GM21390 (cell line): ENCODE data around the gene FAM20C.
"Not testable (repeated sequence)": the region's sequence is repeated elsewhere in the genome, so short reads cannot be mapped to it uniquely, and the experiment has no call there.

Experiments
- ATAC-seq: cut with Tn5 transposase; IDR thresholded peaks from one replicate; pipeline ENCODE4 v1.9.1; 2021; ENCODE audit not compliant: unreplicated experiment

Gene FAM20C

DNA sequence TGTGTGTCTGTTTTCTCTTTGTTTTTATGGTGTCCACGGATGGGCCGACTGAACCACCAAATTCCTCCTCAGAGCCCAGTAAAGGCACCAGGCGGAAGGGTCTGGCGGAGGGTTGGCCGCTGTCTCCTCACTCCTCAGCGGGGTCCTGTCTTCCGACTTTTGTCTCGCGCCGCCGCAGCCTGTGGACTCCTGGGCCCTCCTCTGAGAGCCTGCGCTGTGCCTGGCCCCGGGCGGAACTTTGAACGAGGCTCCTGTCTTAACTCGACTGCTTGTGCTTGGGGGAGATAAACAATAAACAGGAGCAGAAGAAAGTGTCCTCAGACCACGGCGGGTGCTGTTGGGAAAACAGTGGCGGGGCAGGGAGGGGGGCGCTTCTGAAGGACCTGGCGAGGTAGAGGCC is 2.2 kb upstream of the FAM20C start:
- ATAC-seq = no peak

GRCh38 chr7:191105-191980 is 1.0 kb upstream of the FAM20C start:
- no peak for ATAC-seq

DNA sequence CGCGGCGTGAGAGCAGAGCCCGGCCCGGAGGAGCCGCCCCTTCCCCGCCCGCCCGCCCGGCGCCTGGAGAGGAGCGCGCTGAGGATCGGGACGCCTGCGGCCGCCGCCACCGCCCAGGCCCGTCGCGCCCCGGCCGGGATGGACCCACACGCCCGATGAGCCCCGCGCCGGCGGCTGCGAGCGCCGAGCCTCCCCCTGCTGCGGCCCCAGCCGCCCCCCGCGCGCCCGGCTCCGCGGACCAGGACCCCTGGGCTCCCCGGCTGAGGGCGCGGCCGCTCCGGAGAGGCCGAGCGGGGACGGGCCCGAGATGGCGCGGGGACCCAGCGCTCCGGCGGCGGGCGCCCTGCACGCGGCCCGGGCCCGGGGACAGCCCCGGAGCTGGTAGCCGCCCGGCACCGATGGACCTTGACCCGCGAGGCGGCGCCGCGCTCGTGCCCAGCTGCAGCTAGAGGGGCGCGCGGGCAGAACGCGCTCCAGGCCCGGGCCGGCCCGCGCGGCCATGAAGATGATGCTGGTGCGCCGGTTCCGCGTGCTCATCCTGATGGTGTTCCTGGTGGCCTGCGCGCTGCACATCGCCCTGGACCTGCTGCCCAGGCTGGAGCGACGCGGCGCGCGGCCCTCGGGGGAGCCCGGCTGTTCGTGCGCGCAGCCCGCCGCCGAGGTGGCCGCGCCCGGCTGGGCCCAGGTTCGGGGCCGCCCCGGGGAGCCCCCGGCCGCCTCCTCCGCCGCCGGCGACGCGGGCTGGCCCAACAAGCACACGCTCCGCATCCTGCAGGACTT is 520 bp downstream of the FAM20C start:
- no peak for ATAC-seq

- ATAC-seq = no peak
Measured at GRCh38 chr7:193481-194251, 1.3 kb downstream of the FAM20C start.

- no peak for ATAC-seq
Measured at GRCh38 chr7:194252-195009, 2.1 kb downstream of the FAM20C start.

DNA sequence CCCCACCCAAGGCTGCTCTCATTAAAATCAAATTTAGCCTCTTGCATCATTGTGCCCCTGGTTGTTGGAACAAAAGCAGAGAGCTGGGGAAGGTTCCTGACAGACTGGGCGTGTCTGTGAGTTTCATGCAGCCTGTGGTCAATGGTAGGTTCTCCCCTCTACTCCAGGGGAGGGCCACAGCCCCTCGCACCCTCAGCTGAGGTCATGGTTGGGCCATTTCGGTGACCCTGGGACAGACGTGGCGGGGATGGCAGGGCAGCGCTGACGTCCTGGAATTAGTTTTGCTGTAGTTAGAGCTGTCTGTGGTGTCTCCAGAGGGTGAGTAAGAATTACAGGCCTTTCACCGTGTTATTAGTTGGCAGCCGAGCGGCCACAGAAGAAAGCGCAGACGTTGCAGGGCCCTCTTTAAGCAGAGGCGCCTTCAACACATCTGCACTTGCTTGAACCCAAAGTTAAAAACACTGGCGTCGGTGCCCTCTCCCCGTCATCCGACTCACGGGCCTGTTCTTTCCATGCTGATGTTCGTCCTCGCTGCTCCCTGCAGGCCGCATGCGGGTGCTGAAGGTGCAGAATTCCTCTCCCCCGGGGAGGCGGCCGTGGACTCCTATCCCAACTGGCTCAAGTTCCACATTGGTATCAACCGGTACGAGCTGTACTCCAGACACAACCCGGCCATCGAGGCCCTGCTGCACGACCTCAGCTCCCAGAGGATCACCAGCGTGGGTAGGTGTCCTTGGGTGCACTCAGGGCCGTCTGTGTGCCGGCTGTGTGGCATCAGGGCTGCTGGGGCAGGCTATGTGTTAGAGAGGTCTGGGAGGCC is 2.8 kb downstream of the FAM20C start:
- ATAC-seq = no peak

DNA sequence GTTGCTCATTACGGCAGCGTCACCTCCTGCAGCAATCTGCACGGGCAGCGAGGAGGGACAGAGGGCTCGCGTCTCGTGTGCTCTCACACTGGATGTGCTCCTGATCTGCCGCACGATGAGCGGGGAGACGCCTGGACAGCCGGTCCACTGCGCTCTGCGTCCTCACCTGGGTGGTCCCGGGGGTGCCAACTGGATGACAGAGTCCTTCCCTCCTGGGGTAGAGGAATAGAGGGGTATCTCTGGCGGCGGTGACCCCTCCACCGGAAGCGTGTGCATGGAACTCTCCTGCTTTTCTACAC is 3.4 kb downstream of the FAM20C start:
- no peak for ATAC-seq

DNA sequence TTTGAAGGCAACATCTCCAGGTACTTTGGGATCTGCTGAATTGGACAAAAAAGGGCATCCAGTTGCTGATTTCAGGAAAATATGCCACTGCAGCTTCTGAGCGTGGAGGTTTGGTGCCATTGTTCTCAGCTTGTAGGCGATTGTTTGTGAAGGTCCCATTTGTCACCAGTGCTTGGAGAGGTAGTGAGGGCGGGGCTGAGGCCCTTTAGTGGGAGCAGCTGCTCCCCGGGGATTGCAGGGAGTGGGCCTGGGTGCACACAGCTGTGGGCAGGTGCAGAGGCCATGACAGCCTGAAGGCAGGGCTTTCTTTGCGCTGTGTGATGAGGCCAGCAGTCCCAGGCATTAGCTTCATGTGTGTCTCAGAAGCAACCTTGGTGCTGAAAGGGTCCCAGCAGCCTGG is 3.9 kb downstream of the FAM20C start:
- no peak for ATAC-seq

DNA sequence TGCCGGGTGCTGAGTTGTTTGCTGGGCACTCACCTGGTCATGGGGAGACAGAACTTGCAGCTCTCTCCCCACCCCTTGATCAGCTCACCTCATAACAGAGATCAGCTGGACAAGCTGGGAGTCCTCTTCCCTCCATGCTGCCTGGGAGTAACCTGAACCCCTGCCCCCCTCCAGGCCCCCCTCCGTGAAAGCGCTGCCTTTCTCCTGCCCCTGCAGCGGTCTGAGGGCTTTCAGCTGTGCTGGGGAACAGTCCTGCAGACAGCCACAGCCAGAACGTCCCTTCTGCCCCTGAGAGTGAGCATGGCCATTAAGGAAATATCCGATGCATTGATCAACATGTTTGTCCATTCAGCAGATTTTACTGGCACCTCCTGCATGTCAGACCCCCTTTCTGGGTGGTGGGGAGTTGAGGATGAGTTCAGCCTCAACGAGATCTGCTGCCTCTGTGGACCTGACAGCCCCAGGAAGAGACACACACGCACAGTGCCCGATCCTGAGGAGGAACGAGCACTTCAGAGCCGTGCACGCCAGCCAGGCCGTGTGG is 4.5 kb downstream of the FAM20C start:
- no peak for ATAC-seq

DNA sequence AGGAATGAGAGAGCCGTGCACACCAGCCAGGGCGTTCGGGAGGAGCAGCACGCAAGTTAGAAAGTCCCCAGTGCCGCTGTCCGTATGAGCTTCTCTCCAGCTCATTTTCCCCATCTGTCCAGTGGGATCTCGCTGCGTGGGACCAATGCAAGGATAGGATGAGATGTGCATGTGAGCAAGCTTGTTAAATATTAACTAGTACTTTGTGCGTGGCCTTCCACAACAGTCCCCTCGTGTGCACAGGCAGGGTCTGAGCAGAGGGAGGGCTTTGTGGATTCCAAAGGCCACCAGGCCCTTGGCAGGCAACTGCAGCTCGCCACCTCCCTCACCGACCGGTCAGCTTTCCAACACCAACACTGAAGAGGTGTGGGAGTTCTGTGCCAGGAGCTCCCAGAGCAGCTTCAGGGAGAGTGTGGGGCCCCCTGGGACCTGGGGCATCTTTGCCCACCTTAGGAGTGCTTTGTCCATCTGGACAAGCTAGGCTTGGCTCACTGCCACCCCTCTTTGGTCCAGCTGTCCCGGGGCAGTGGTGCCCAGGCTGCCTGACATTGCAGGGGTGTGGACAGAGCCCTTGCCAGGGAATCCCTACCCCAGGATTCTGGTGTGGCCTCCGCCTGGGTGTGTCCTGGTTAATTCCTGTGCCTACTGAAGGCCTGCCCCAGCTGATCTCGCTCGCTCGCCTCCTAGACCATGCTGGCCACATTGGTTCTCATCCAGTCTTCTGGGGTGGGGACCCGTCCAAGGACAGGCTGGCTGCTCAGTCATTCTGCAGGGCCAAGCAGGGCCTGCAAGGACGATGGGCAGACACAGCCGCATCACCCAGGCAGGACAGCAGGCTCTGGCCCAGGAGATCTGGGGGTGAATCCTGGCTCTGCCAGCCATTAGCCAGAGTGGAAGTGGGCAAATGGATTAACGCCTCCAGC is 5.3 kb downstream of the FAM20C start:
- ATAC-seq = no peak

GRCh38 chr7:199483-200249 is 7.3 kb downstream of the FAM20C start:
- ATAC-seq = no peak

GRCh38 chr7:200290-200689 is 7.9 kb downstream of the FAM20C start:
- no peak for ATAC-seq

DNA sequence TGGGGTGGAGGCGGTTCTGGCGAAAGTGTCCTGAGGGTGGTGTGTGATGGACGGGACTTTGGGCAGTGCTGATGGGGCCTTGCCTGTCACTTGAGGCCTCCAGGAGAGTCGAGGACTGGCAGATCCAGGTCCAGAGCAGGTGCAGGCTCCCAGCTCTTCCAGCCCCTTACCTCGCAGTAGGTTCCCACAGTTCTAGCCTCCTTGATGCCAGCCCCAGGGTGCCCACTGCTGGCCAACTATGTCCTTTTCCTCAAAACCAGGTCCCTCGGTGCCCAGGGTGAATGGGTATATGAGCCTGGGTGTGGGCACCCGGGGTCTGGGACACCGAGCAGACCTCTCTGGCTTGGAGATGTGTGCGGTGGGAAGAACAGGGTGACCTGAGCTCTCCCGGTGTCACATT is 8.3 kb downstream of the FAM20C start:
- ATAC-seq = no peak

DNA sequence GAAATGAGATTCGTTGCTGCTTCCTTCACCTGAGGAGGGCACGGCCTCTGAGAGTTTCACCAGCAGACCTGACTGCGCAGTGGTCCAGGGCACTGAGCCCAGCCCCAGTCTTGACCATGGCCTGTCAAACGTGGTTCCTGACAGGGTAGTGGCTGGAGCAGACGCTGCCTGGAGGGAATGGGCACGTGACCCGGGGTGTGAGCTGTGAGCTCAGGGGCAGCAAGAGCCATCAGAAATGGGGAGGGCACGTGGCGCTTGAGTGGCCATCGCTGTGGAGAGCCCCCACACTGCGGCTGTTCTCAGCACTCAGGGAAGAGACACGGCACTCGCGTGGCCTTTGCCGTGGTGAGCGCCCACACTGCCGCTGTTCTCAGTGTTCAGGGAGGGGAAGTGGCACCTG is 12.0 kb downstream of the FAM20C start:
- ATAC-seq = no peak

- no peak for ATAC-seq
Measured at GRCh38 chr7:205115-206010, 13.0 kb downstream of the FAM20C start.

DNA sequence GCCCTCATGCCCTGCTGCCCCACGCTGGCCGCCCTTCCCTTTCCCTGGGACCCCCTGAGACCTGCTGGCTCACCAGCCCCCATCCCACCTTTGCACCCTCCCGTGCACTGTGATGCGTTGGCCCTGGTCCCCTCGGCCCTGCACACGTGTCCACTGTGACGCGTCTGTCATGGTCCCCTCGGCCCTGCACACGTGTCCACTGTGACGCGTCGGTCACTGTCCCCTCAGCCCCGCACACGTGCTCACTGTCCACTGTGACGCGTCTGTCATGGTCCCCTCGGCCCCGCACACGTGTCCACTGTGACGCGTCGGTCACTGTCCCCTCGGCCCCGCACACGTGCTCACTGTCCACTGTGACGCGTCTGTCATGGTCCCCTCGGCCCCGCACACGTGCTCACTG is 14.0 kb downstream of the FAM20C start:
- ATAC-seq = not testable (repeated sequence)
